ENCODE data around the gene NISCH.

DNA sequence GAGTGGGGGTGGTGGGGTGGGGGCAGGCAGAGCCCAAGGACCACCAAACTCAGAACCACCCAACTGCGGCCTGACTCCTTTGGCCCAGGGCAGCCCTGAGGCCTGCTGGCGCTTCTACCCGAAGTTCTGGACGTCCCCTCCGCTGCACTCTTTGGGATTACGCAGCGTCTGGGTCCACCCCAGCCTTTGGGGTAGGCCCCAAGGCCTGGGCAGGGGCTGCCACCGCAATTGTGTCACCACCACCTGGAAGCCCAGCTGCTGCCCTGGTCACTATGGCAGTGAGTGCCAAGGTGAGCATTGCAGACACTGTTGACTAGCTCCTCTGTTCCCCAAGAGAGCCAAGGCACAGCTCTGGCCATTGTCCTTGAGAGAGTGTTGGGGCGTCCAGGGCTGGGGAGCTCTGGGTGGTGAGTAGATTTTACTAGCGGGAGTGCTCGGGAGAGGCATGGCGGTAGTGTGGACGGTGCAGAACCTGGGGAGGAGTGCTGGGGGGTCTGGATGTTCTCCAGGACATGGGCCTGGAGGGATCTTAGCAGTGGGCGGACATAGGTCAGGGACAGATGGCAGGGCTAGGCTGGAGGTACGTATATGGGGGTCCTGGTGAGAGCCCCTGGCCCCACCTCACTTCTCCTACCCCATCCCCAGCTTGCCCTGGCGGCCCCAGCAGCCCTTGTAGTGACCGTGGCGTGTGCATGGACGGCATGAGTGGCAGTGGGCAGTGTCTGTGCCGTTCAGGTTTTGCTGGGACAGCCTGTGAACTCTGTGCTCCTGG, 65.5 kb downstream of the NISCH start:
- TF ChIP-seq SIN3A (IDR thresholded peaks at IDR 0.05; ENCODE audit: borderline replicate concordance, insufficient read depth, low read depth, low read length), result no peak
- TF ChIP-seq, protein P1, sequence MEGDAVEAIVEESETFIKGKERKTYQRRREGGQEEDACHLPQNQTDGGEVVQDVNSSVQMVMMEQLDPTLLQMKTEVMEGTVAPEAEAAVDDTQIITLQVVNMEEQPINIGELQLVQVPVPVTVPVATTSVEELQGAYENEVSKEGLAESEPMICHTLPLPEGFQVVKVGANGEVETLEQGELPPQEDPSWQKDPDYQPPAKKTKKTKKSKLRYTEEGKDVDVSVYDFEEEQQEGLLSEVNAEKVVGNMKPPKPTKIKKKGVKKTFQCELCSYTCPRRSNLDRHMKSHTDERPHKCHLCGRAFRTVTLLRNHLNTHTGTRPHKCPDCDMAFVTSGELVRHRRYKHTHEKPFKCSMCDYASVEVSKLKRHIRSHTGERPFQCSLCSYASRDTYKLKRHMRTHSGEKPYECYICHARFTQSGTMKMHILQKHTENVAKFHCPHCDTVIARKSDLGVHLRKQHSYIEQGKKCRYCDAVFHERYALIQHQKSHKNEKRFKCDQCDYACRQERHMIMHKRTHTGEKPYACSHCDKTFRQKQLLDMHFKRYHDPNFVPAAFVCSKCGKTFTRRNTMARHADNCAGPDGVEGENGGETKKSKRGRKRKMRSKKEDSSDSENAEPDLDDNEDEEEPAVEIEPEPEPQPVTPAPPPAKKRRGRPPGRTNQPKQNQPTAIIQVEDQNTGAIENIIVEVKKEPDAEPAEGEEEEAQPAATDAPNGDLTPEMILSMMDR (IDR thresholded peaks at IDR 0.05), result no peak
- no peak for TF ChIP-seq POLR2AphosphoS5 (IDR thresholded peaks at IDR 0.05; ENCODE audit: low read depth, low read length)
- no peak for TF ChIP-seq TCF7L2 (IDR thresholded peaks at IDR 0.05; ENCODE audit: low read depth, low read length)

All from Panc1 (cell line).